GM21529 (cell line): ENCODE results near the gene ALKBH3.

ENCODE experiments used
- ATAC-seq: cut with Tn5 transposase; IDR thresholded peaks from one replicate; pipeline ENCODE4 v1.9.1; 2021; ENCODE audit not compliant: unreplicated experiment

ALKBH3 gene

DNA sequence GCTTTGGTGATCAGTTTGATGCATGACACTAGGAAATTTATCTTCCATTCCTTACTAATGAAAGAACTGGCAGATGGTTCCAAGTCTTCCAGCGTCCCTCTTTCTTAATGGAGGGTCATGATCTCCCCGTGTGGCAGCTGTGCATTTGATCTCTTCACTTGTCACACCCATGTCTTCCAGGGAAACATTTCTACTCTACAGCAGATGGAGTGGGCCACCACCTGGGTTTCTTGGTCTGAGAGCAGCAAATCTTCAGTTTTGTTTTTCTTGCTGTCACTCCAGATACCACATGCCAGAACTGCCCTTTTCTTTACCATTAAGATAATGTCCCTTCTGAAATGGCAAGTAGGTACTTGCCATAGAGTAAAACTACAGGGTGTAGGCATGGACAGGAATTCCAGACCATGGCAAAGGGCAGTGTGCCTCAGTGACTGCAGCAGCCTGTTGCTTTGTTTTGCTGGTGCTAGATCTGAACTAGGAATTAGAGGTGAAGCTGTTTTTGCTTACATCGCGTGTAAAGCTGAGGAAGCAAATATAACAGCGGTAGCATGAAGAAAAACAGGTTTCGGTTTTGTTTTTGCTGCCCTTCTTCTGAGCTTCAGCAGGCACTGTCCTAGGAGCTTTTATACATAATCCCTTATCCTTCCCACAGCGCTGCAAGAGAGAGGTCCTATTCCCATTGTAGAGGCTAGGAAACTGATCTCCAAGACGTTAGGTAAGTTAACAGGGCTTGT is 41.1 kb downstream of the ALKBH3 start:
- ATAC-seq, result no peak

DNA sequence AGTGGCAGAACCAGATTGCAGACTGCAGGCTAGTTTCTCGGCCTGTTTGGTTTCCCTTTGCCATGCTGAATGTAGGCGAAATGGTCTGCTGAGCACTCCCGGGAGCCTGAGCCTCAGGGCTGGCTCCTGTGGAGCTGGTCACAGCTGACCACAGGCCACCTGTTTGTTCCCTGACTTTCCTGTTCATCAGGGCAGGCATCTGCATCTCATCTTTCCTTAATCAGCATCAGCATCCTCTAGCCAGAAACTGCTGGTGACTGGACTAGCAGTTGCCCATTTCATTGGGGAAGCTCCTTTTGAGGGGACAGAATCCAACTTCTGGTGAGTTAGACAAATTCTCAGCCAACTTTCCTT is 41.6 kb downstream of the ALKBH3 start:
- no peak for ATAC-seq

DNA sequence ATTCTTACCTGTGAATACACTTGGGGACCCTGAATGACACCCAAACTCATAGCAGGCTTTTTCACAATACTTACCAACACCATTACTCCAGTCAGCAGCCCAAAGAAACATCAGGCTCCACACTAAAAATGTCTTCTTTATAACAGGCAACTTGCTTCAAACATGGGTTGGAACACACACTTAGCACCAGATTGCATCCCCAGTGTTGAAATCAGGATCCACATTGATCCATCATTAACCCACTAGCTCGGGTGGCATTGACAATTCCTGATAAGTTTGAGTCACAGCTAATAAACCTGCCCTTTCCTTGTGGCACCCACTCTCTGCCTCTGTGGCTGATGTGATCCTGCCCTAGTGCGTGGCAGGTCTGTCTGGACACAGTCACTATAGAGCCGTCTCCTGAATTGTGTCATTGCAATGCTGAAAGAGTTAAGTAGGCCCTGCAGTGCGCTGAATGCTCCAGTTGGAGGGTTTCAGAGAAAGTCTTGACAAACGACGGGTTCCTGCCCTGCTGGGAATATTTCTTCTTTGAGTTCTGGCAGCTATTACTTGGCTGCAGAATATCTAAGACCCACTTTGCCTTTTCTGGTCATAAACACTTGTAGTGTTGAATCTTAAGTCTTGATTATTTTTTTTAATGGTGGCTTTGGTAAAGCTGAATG is 42.2 kb downstream of the ALKBH3 start:
- ATAC-seq, result no peak

- ATAC-seq, result no peak
Observed at GRCh38 chr11:43923406-43924111, 42.9 kb downstream of the ALKBH3 start.

GRCh38 chr11:43924112-43924855 is 43.7 kb downstream of the ALKBH3 start:
- no peak for ATAC-seq

DNA sequence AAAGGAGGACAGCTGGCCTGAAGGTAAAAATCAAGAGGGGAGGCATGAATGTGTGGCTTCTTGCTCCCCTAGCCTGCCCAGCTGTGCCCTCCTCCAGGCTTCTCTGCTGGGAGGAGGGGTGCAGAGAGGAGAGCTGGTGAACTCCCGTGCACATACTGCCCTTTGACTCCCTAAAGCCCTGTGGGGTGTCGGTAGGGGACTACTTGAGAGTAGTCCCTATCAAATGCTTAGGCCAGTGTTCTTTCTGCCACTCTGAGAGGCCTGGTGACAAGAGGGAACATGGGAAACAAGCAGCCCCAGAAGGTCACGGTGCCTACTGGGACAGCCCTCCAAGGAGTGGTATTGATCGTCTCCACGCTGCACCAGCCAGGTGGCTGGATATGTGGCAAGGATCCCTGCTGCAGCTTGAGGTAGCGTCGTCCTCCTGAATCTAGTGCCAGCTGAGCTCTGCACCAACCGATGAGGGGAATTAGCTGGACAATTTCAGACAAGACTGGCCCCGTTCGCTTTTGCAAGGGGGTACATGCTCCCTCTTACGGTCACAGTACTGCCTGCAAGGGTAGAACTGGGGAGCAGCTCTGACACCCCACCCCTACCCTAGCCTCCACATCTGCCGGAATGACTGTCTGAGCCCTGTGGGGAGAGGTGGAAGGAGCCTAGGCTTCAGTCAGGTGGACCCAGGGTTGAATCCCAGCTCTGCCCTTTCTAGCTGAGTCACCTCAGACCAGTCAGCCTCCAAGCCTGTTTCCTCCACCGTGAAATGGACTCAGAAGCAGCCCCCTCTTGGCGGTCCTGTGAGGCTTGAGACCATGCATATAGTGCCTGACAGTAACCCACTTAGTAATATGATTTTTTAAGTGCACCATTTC is 44.7 kb downstream of the ALKBH3 start:
- ATAC-seq, result no peak

- ATAC-seq, result no peak
Observed at GRCh38 chr11:43925932-43926505, 45.4 kb downstream of the ALKBH3 start.

- ATAC-seq, result no peak
Observed at GRCh38 chr11:43927070-43927469, 46.4 kb downstream of the ALKBH3 start.

DNA sequence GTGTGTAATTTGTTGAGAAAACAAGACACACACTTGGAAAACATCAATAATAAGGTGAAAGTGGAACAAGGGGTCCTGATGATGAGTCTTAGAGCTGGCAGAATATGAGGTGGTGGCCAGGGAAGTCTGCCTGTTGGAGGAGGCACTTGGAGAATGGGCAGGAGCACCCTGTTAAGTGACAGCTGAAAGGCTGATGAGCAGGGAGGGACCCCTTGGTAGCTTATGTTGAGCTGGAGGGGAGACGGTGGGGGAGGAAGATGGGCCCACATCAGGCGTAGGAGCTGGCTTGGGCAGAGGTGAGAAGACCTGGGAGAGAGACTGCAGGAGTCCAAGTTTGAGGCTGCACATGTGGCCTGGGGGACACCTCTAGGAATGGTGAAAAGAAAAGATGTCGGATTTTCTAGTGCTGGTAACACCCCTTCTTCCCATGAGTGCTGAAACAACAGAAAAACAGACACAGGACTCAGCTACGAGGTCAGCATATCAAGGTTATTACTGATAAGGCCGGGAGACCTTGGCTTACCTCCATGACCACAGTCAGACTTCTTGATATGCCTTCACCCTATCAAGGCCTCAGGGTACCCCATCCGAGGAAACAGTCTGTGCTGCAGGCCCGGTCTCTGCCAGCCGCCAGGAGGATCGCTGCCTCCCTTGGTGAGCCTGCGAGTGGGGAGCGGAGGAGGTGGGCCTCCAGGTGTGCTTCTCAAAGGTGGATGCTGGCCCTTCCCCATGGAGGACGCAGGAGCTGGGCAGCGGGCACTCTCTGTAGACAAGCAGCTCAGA is 47.5 kb downstream of the ALKBH3 start:
- ATAC-seq, result no peak

DNA sequence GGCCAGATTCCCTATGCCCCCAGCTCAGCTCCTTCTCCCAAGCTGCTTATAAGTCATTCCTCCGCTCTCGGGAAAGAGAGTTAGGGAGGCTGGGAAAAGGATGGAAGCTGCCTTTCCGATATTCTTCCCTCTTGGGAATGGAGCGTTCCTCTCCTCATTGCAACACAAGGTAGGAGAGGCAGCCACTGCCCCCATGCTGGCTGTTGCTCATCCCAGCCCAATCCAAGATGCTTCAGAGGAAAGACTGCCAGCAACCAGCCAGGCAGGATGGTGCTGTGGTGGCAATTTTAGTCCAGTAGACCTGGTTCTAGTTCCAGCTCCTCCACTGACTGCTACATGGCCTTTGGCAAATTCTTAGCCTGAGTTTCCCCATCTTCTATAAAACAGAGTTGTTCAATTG is 48.1 kb downstream of the ALKBH3 start:
- ATAC-seq, result no peak

- no peak for ATAC-seq
Observed at GRCh38 chr11:43930868-43931716, 50.5 kb downstream of the ALKBH3 start.

DNA sequence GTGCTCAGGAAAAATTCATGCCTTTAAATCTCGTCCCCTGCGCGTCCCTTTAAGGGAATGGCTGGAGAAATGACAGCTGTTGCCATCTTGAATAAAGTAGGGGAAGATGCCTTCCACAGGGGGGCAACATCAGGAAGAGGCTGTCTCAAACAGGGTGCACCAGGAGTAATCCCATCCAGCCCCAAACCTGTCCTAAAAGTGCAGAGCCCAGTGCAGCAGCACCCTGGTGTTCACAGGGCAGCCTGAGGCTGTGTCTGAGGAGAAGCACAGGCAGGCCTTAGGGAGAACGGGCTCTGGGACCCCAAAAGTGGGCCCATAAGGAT is 51.0 kb downstream of the ALKBH3 start:
- ATAC-seq, result no peak

DNA sequence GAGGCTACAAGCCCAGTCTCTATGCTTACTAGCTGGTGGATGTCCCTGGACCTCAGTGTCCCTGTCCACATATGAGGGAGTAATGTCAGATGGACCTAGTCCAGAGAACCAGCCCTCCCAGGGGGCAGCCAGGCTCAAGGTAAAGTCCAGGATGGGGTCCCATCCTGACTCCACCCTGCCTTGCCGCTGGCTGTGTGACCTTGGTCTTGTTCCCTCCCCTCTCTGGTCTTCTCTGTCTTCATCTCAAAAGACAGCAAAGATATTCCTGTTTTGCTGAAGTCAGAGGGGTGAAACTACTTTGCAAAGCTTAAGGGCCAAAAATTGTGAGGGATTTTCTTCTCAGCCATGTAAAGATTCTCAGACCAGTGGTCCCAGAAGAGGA is 52.6 kb downstream of the ALKBH3 start:
- ATAC-seq, result no peak

DNA sequence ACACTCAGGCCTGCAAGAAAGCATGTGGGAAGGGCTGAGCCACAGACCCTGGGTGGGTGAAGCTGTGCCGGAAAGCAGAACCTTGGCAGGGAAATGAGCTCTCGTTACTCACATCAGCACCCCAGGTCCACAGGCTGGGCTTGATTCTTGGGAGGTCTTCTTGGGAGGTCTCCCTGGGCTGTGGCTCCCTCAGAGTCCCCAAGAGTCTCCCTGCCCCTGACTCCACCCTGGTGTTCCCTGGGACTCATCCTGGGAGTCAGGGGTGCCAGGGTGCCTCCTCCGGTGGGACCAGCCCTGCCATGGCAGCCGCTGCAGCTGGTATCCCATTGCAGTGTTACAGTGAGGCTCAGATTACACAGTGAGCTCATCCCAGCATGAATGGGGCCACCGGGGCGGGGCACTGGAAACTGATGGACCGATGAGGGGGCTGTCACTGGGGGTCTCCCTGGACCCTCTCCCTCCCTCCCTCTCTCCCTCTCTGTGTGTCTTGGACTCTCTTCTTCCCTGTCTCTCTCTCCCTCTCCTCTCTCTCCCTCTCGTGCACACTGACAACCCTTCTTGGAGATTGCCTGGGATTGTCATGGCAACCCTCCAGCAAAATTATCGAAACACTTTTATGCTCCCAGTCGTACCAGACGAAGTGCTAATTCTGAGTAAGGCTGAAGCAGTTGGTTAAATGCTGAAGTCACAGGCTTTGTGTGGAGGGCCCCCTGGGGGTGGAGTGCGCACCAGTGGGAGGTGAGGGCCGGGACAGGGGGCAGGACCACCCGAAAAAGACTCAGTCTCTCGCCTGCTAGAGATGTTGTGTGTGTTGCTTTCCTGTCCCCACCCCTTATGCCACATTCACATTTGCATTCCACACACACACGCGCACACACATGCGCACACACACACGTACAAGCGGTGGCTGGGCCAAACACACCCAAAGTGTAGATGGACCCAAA is 53.2 kb downstream of the ALKBH3 start:
- no peak for ATAC-seq

- ATAC-seq, result no peak
Observed at GRCh38 chr11:43934601-43935423, 54.2 kb downstream of the ALKBH3 start.

DNA sequence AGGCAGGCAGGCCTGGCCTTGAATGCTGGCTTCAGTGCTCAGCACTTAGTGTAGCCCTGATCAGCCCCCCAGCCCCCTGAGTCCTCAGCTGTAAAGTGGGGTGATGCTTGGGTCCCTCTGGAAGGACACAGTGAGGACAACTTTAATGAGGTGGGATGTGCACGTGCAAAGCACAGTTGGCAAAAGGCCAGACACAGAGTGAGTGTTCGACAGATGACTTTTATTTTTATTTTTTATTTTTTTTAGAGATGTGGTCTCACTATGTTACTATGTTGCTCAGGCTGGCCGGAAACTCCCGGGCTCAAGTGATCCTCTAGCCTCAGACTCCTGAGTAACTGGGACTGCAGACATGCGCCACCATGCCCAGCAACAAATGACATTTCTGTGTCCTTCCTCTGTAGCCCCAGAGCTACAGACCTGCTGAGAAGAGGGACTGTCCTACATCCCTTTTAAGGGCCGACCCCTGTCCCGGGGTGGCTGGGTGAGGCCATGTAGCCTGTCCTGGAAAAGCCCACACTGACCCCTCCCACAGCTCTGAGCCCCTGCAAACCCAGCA is 54.9 kb downstream of the ALKBH3 start:
- ATAC-seq, result no peak
